HepG2 (cell line): ENCODE measurements around the gene GPR42. TPM values are rescaled to one million over a fixed set of nuclear protein-coding genes. Genes with fewer than 3 reads are reported as not detected.

ENCODE experiments used
- ATAC-seq: fragments of 200-7000 bp; cut with Tn5 transposase; 3 replicates; pipeline ENCODE4 v1.9.1; 2020; ENCODE audit warnings: mild to moderate bottlenecking, moderate library complexity
- BruUV-seq: library from RNA; stranded (reverse); fragments of 400-500 nt; replicated peaks from 2 replicates; lab custom pipeline; 2021; lab: Mats Ljungman, UMichigan
- CTCF ChIA-PET: fragments of 300-600 bp; formaldehyde crosslinking; extraction: SDS; loops from one replicate; lab custom pipeline; 2021; ENCODE audit warnings: low total read pairs, inconsistent platforms, low intra/inter-chr PET ratio; lab: Yijun Ruan, JAX
- POLR2A ChIA-PET: fragments of 350-600 bp; sonication (Branson Sonifier 250); formaldehyde crosslinking; loops from one replicate; lab custom pipeline; 2020; ENCODE audit warnings: antibody characterized with exemption, inconsistent platforms; lab: Yijun Ruan, JAX
- DNase-seq: peaks from one replicate; pipeline ENCODE4 v3.0.0-alpha.2; 2015; ENCODE audit warnings: low spot score
- FAIRE-seq: peaks from 3 replicates; lab custom pipeline; 2011; peaks lifted over from hg19 to GRCh38; lab: Jason Lieb, UNC
- H2AFZ ChIP-seq: one replicate; pipeline ENCODE4 v1.6.1; 2011; ENCODE audit warnings: low read length, inconsistent platforms
- H3K27ac ChIP-seq: fragments of 300-600 bp; 3 replicates; pipeline ENCODE4 v1.8.0; 2011; ENCODE audit warnings: mixed run types, mild to moderate bottlenecking, mixed read lengths, low read length, inconsistent platforms; ENCODE audit not compliant: insufficient read depth; ENCODE audit errors: extremely low read length
- H3K27me3 ChIP-seq, 2 experiments: fragments of 200-600 bp in 1 of 2; 2 replicates in 1 of 2; 3 replicates in 1 of 2; pipeline versions ENCODE4 v1.6.0 to v1.8.0; 2011; ENCODE audit warnings: low read length in 2 of 2, mild to moderate bottlenecking in 2 of 2, moderate library complexity in 2 of 2, inconsistent platforms in 1 of 2; ENCODE audit not compliant: insufficient read depth in 2 of 2, control insufficient read depth in 1 of 2
- H3K36me3 ChIP-seq, 2 experiments: fragments of 200-600 bp in 1 of 2; replicated peaks in 1 of 2; 2 replicates in 1 of 2; 3 replicates in 1 of 2; pipeline versions ENCODE4 v1.5.1 to v1.8.0; 2011; ENCODE audit warnings: low read length in 2 of 2, inconsistent platforms in 1 of 2; ENCODE audit not compliant: insufficient read depth in 2 of 2, control insufficient read depth in 1 of 2
- H3K4me1 ChIP-seq: 2 replicates; pipeline ENCODE4 v1.5.1; 2012; ENCODE audit warnings: low read length, inconsistent platforms; ENCODE audit not compliant: insufficient read depth
- H3K4me2 ChIP-seq: 2 replicates; pipeline ENCODE4 v1.6.0; 2011; ENCODE audit warnings: low read depth, low read length, inconsistent platforms
- H3K4me3 ChIP-seq, 3 experiments: fragments of 200-600 bp in 1 of 3; sonication (generic), shearing (Covaris generic) in 1 of 3; replicated peaks in 1 of 3; 2 replicates each; pipeline ENCODE4 v1.5.1; 2011 to 2016; ENCODE audit warnings: low read length in 3 of 3, inconsistent platforms in 2 of 3, low read depth in 2 of 3, mild to moderate bottlenecking in 2 of 3, control low read depth in 1 of 3, mixed read lengths in 1 of 3; ENCODE audit not compliant: insufficient read depth in 1 of 3
- H3K79me2 ChIP-seq: one replicate; pipeline ENCODE4 v1.6.1; 2011; ENCODE audit warnings: low read length, inconsistent platforms; ENCODE audit not compliant: insufficient read depth
- H3K9ac ChIP-seq: 2 replicates; pipeline ENCODE4 v1.6.0; 2011; ENCODE audit warnings: mild to moderate bottlenecking, low read depth, low read length, inconsistent platforms; ENCODE audit not compliant: insufficient read depth
- H3K9me3 ChIP-seq: 2 replicates; pipeline ENCODE4 v1.5.1; 2012; ENCODE audit warnings: mild to moderate bottlenecking, low read length
- H4K20me1 ChIP-seq: 2 replicates; pipeline ENCODE4 v1.6.0; 2011; ENCODE audit warnings: inconsistent platforms, mild to moderate bottlenecking, low read length, moderate library complexity; ENCODE audit not compliant: insufficient read depth
- DZIP1 ChIP-seq: sonication (generic); formaldehyde crosslinking; IDR thresholded peaks from 2 replicates; pipeline ENCODE4 v1.5.0; 2020; ENCODE audit warnings: mild to moderate bottlenecking, missing genetic modification reagents
- FLYWCH1 ChIP-seq: sonication (generic); formaldehyde crosslinking; IDR thresholded peaks from 2 replicates; pipeline ENCODE4 v1.8.1; 2023; ENCODE audit warnings: mild to moderate bottlenecking, missing genetic modification reagents
- SIX4 ChIP-seq: sonication (generic); formaldehyde crosslinking; IDR thresholded peaks from 2 replicates; pipeline ENCODE4 v1.4.0; 2020; ENCODE audit warnings: missing genetic modification reagents
- SP4 ChIP-seq: sonication (generic); formaldehyde crosslinking; IDR thresholded peaks from 2 replicates; pipeline ENCODE4 v1.8.1; 2023; ENCODE audit warnings: mild to moderate bottlenecking, missing genetic modification reagents
- ZNF331 ChIP-seq: sonication (generic); formaldehyde crosslinking; IDR thresholded peaks from 2 replicates; pipeline ENCODE4 v1.4.0; 2020; ENCODE audit warnings: missing genetic modification reagents
- ZNF335 ChIP-seq: sonication (generic); formaldehyde crosslinking; IDR thresholded peaks from 2 replicates; pipeline ENCODE4 v1.4.0; 2020; ENCODE audit warnings: missing genetic modification reagents
- ZNF598 ChIP-seq: sonication (generic); formaldehyde crosslinking; IDR thresholded peaks from 2 replicates; pipeline ENCODE4 v1.5.1; 2020; ENCODE audit warnings: mild to moderate bottlenecking, missing genetic modification reagents, borderline replicate concordance
- WGBS: methylation state at CpG from one replicate; pipeline ENCODE4 v1.1.6; 2017; ENCODE audit warnings: low lambda C conversion rate; 5-methylcytosine and 5-hydroxymethylcytosine counted together
- in situ Hi-C: cut with HindIII; loops from 2 replicates; pipeline ENCODE4 v1.10.0; 2017; ENCODE audit warnings: low pct_unique_long_range_greater_than_20kb; ENCODE audit not compliant: extremely low pct_ligation_motif_present
- intact Hi-C: fragments of 100-400 bp; cut with micrococcal nuclease; formaldehyde crosslinking; loops from one replicate; pipeline ENCODE4 v1.10.0; 2022; ENCODE audit not compliant: unreplicated experiment
- polyA plus RNA-seq, 8 experiments: library from polyadenylated mRNA; depleted of rRNA in 3 of 8; stranded (reverse) in 7 of 8; unstranded in 1 of 8; fragments of >200 nt; fragmentation: Illumina TruSeq in 4 of 8; extraction: Trizol in 4 of 8; gene quantifications; 2 replicates each; pipeline versions ENCODE4 v1.2.1 to v1.2.3, GENCODE V29; 2011 to 2016; ENCODE audit warnings: low read depth in 4 of 8, missing spikeins in 1 of 8, mixed read lengths in 1 of 8; ENCODE audit not compliant: insufficient read depth in 1 of 8
- total RNA-seq, 5 experiments: library from RNA; depleted of rRNA; stranded (reverse); fragments of >200 nt; fragmentation: Illumina TruSeq; extraction: Trizol; gene quantifications; 2 replicates each; pipeline ENCODE4 v1.2.3, GENCODE V29; 2016; ENCODE audit warnings: low read depth in 1 of 5

GPR42 gene
- total and polyA plus RNA-seq, 2 of the 13 experiments (the other 11 are each of a cell fraction or from before 2014, with no cell fraction given) = not detected

- no peak for TF ChIP-seq ZNF331 (CRISPR knock-in tag)
- TF ChIP-seq DZIP1 (CRISPR knock-in tag) = no peak
- TF ChIP-seq FLYWCH1 (CRISPR knock-in tag) = no peak
- TF ChIP-seq SP4 (CRISPR knock-in tag) = no peak
- no peak for TF ChIP-seq ZNF335 (CRISPR knock-in tag)
- no peak for TF ChIP-seq SIX4 (CRISPR knock-in tag)
Measured at GRCh38 chr19:35336166-35336955, 34.5 kb upstream of the GPR42 start (continued).

GRCh38 chr19:35337097-35337983 is 33.5 kb upstream of the GPR42 start:
- CTCF ChIA-PET = no interaction called here

More at GRCh38 chr19:35337097-35337983, 33.5 kb upstream of the GPR42 start:
- no peak overlapping the region for H2AFZ ChIP-seq
- H3K79me2 ChIP-seq = no peaks in the 10 kb centered on the region
- DNase-seq (no peak), ATAC-seq (peak; percentile 39; the same call in 2 of the 3 replicates), FAIRE-seq (no peak)
- 72% methylated on average over 25 of the region's 25 CpGs for WGBS
- no peaks in the 10 kb centered on the region for H3K27me3 ChIP-seq
- no peaks in the 10 kb centered on the region for H4K20me1 ChIP-seq
- H3K4me2 ChIP-seq = no peak overlapping the region
- BruUV-seq = no TSS peak
- H3K27ac ChIP-seq = no peak overlapping the region
- in situ Hi-C loops = no loop called here
- intact Hi-C loops = no loop called here
- no peak overlapping the region for H3K4me3 ChIP-seq
- no peaks in the 10 kb centered on the region for H3K9me3 ChIP-seq
- no peaks in the 10 kb centered on the region for H3K36me3 ChIP-seq
- POLR2A ChIA-PET = no interaction called here
- H3K9ac ChIP-seq = no peak overlapping the region
- H3K4me1 ChIP-seq = peaks cover 17% of the 10 kb centered on the region
- TF ChIP-seq ZNF598 = no peak
